Keratinocyte (primary cell): ENCODE data around the gene TH.

Experiments
- EZH2 ChIP-seq: IDR thresholded peaks from one replicate; pipeline ENCODE4 v1.6.1; 2012; ENCODE audit warnings: inconsistent platforms, mild to moderate bottlenecking, low read length, moderate library complexity
- TF ChIP-seq, protein P1 (sequence below), 3 experiments: IDR thresholded peaks in 1 of 3; conservative IDR thresholded peaks in 1 of 3; optimal IDR thresholded peaks in 1 of 3; 2 replicates in 2 of 3; 3 replicates in 1 of 3; pipeline versions ENCODE3 to v1.5.1; 2011; ENCODE audit warnings: low read length in 3 of 3, mild to moderate bottlenecking in 3 of 3, moderate library complexity in 2 of 3, control low read depth in 1 of 3, inconsistent platforms in 1 of 3; ENCODE audit not compliant: insufficient read depth in 2 of 3; ENCODE audit errors: extremely low read depth in 1 of 3

DNA sequence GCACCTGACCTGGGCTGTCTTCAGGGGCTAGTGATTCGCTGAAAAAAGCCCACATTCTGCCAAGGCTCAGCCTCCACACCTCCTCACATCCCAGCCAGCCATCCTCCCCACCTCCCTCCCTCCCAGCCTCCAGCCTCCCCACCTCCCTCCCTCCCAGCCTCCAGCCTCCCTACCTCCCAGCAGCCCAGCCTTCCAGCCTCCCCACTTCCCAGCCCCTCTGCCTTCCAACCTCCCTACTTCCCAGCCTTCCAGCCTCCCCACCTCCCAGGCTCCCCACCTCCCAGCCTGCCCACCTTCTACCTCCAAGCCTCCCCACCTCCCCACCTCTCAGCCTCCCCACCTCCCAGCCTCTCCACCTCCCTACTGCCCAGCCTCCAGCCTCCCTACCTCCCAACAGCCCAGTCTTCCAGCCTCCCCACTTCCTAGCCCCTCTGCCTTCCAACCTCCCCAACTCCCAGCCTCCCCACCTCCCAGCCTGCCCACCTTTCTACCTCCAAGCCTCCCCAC lies 33.7 kb upstream of the TH start:
- TF ChIP-seq, protein P1, sequence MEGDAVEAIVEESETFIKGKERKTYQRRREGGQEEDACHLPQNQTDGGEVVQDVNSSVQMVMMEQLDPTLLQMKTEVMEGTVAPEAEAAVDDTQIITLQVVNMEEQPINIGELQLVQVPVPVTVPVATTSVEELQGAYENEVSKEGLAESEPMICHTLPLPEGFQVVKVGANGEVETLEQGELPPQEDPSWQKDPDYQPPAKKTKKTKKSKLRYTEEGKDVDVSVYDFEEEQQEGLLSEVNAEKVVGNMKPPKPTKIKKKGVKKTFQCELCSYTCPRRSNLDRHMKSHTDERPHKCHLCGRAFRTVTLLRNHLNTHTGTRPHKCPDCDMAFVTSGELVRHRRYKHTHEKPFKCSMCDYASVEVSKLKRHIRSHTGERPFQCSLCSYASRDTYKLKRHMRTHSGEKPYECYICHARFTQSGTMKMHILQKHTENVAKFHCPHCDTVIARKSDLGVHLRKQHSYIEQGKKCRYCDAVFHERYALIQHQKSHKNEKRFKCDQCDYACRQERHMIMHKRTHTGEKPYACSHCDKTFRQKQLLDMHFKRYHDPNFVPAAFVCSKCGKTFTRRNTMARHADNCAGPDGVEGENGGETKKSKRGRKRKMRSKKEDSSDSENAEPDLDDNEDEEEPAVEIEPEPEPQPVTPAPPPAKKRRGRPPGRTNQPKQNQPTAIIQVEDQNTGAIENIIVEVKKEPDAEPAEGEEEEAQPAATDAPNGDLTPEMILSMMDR (optimal IDR thresholded peaks at IDR 0.05 in 1 of 3, IDR thresholded peaks at IDR 0.05 in 1 of 3, conservative IDR thresholded peaks at IDR 0.05 in 1 of 3; ENCODE audit: extremely low read depth in 1 of 3, insufficient read depth in 2 of 3, low read length in 3 of 3): no peak
- no peak for TF ChIP-seq EZH2
